ENCODE data around the gene DAPK3.

Gene DAPK3

DNA sequence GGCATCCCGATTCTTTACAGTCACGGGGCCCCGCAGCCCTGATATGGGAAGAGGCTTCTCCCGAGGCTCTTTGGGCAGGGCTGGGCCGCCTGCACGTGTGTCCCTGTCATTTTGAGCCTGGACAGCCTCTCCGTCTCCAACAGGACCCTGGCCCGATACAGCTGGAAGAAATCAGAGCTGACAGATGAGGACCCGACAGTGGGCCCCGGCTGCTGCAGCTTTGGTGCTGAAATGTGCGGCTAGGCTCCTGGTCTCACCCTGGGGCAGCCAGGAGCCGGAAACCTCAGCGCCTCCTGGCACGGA, 39.9 kb upstream of the DAPK3 start:
- TF ChIP-seq GATA2 (IDR thresholded peaks at IDR 0.05; ENCODE audit: low read depth, low read length) (no peak), GATA3 (IDR thresholded peaks at IDR 0.05; ENCODE audit: low read depth, low read length) (no peak)

- TF ChIP-seq GATA2 (IDR thresholded peaks at IDR 0.05; ENCODE audit: low read depth, low read length) (no peak), GATA3 (IDR thresholded peaks at IDR 0.05; ENCODE audit: low read depth, low read length) (no peak)
Observed at GRCh38 chr19:4009990-4010807, 39.3 kb upstream of the DAPK3 start.

DNA sequence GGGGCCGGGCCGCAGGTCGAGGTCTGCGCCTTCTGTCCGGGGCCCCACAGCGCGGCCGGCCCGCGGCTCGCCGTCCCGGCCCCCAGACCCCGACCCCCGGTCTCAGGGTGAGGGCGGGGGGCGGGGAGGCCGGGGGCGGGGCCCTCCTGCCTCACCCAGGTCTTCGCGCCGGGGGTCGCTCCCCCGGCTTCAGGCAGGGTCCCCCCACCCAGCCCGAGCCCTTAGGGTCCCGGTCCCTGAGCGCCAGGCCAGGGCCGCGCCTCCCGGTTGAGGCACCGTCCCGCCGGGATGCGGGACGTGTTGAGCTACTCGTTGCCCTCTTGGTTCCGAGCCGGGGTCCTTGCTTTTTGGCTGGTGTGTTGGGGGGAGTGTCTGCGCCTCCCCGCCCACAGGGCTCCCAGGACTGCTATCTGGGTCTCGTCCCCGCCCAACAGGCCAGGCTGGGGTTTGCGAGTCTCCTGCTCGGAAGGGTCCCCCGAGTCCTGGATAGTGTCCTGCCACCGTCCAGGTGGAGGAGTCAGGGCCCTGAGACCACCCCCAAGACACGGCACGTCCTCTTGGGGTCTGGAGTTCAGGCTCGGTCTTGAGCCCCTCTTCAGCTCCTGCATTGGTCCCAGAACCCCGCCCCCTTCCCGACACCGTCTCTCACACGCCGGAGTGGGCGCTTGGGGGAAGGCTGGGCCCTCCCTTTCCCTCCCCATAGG, 37.1 kb upstream of the DAPK3 start:
- TF ChIP-seq GATA2 (IDR thresholded peaks at IDR 0.05; ENCODE audit: low read depth, low read length) = no peak
- TF ChIP-seq GATA3 (IDR thresholded peaks at IDR 0.05; ENCODE audit: low read depth, low read length) = no peak

- TF ChIP-seq GATA3 (IDR thresholded peaks at IDR 0.05; ENCODE audit: low read depth, low read length) (no peak), GATA2 (IDR thresholded peaks at IDR 0.05; ENCODE audit: low read depth, low read length) (no peak)
Observed at GRCh38 chr19:4007021-4007835, 36.3 kb upstream of the DAPK3 start, which contains the start of gene PIAS4. Gene PIAS4 (plus strand): TSS chr19:4007736. CDS start chr19:4007761, 25 bp downstream.

- TF ChIP-seq GATA3 (IDR thresholded peaks at IDR 0.05; ENCODE audit: low read depth, low read length) (no peak), GATA2 (IDR thresholded peaks at IDR 0.05; ENCODE audit: low read depth, low read length) (no peak)
Observed at GRCh38 chr19:3995607-3996006, 24.7 kb upstream of the DAPK3 start.

- no peak for TF ChIP-seq GATA2 (IDR thresholded peaks at IDR 0.05; ENCODE audit: low read depth, low read length)
- no peak for TF ChIP-seq GATA3 (IDR thresholded peaks at IDR 0.05; ENCODE audit: low read depth, low read length)
Observed at GRCh38 chr19:3990815-3991117, 19.9 kb upstream of the DAPK3 start.

DNA sequence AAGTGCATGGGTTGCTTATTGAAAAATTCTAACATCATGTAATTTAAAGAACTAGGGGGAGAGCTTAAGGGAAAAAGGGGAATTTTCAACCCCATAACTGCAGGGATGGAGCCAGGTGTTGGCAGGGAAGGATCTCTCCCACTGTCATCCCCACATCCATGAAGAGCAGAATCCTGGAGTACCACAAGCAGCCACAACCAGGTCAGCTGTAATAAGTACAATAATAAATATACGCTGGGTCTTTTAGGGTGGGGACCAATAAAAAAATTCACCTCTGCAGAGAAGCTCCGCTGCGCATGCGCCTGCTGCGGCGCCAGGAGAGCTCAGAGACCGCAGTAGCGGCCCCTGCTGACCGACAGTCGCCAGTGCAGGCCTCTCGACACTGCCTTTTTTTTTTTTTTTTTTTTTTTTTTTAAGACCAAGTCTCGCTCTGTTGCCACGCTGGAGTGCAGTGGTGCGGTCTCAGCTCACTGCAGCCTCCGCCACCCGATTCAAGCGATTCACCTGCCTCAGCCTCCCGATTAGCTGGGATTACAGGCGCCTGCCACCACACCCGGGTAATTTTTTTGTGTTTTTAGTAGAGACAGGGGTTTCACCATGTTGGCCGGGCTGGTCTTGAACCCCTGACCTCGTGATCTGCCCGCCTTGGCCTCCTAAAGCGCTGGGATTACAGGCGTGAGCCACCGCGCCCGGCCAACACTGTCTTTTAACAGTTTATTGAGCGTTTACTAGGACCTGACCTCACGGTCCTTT, 16.9 kb upstream of the DAPK3 start:
- TF ChIP-seq GATA2 (IDR thresholded peaks at IDR 0.05; ENCODE audit: low read depth, low read length) (no peak), GATA3 (IDR thresholded peaks at IDR 0.05; ENCODE audit: low read depth, low read length) (no peak)

GRCh38 chr19:3986260-3987041, 15.6 kb upstream of the DAPK3 start:
- no peak for TF ChIP-seq GATA2 (IDR thresholded peaks at IDR 0.05; ENCODE audit: low read depth, low read length)
- no peak for TF ChIP-seq GATA3 (IDR thresholded peaks at IDR 0.05; ENCODE audit: low read depth, low read length)

DNA sequence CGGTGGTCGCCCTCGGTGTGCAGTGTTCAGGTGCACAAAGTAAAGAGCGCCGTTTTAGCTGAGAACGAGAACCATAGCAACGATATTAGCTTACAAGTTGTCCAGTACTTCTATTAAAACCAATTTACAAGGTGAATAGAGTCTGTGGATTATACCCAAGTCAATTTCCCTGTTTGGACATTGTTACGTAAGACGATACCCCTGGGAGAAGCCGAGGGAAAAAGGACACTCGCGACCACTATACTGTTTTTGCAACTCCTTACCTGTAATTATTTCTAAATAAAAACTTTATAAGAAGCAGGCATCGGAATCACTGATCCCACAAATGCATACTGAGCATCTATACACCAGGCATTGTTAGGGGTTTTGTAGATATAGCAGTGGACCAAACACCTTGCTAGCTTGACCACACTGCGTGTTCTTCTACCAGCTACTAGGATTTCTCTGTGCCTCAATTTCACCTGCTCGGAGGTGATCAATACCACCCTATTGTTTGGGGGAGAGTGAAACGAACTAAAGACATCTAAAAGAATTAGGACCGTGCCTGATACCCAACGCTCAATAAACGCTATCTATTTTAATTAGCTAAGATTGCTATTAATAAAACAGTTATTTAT, 14.9 kb upstream of the DAPK3 start:
- no peak for TF ChIP-seq GATA2 (IDR thresholded peaks at IDR 0.05; ENCODE audit: low read depth, low read length)
- TF ChIP-seq GATA3 (IDR thresholded peaks at IDR 0.05; ENCODE audit: low read depth, low read length) = no peak

DNA sequence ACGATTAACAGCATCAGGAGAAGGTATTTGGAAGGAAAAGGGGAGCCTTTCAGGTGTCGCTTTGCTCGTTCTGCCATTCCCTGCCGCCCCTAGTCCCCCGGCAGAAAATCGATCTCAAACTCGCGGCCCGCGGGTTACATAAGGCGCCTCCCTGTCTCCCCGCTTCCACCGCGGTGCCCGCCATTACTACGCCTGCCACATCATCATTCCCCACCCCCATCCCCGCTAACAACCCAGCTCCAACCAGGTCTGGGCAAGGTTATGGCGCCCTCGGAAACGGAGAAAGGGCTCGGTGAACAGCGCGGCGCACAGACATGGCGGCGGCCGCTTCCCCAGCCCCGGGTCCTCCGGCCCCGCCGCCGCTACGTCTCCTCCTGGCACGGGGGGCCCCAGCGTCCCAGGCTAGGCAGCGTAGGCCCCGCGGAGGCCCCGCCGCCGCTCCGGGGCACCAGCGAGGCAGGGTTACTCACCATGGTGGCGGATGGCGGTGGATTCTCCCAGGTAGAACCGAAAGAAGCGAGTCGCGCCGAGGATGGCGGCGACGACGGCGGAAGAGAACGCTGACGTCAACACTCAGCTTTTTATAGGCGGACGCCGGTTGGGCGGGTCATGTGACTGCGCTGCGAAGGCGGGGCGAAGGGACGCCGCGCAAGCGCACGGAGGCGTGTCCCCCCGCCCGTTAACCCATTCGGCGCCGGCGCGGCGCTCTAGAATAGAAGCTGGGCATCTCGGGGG, 14.2 kb upstream of the DAPK3 start, which contains the start of gene EEF2:
Gene EEF2 (minus strand): TSS at position 556 of the 735 bp plus-strand sequence. CDS start 83 bp downstream, at position 473.
- TF ChIP-seq GATA3 (IDR thresholded peaks at IDR 0.05; ENCODE audit: low read depth, low read length) (no peak), GATA2 (IDR thresholded peaks at IDR 0.05; ENCODE audit: low read depth, low read length) (no peak)

- TF ChIP-seq GATA3 (IDR thresholded peaks at IDR 0.05; ENCODE audit: low read depth, low read length) (no peak), GATA2 (IDR thresholded peaks at IDR 0.05; ENCODE audit: low read depth, low read length) (no peak)
Observed at GRCh38 chr19:3984584-3984907, 13.6 kb upstream of the DAPK3 start.

- TF ChIP-seq GATA3 (IDR thresholded peaks at IDR 0.05; ENCODE audit: low read depth, low read length) = no peak
- no peak for TF ChIP-seq GATA2 (IDR thresholded peaks at IDR 0.05; ENCODE audit: low read depth, low read length)
Observed at GRCh38 chr19:3983936-3984583, 13.2 kb upstream of the DAPK3 start.
